RWPE1 (cell line): Measurements from ENCODE around the gene NAALADL2.
A peak's percentile ranks its signal among the peaks of the same experiment; 100 is the strongest.

Source experiments
- CTCF ChIA-PET: fragments of 350-600 bp; sonication (Branson Sonifier 250); formaldehyde crosslinking; extraction: SDS; loops from one replicate; lab custom pipeline; 2021; lab: Yijun Ruan, JAX
- POLR2A ChIA-PET: fragments of 400-600 bp; formaldehyde crosslinking; extraction: SDS; loops from one replicate; lab custom pipeline; 2020; ENCODE audit warnings: antibody characterized with exemption; ENCODE audit not compliant: low non-redundant PET; lab: Yijun Ruan, JAX
- DNase-seq: peaks from one replicate; pipeline ENCODE4 v3.0.0; 2012; ENCODE audit warnings: low spot score
- H3K27ac ChIP-seq: fragments of 450-650 bp; 2 replicates; pipeline ENCODE4 v1.5.1; 2017
- TF ChIP-seq, protein P1 (sequence below): fragments of 450-650 bp; conservative IDR thresholded peaks from 2 replicates; pipeline ENCODE4 v1.5.1; 2017; ENCODE audit warnings: low read depth, mild to moderate bottlenecking

Gene NAALADL2

DNA sequence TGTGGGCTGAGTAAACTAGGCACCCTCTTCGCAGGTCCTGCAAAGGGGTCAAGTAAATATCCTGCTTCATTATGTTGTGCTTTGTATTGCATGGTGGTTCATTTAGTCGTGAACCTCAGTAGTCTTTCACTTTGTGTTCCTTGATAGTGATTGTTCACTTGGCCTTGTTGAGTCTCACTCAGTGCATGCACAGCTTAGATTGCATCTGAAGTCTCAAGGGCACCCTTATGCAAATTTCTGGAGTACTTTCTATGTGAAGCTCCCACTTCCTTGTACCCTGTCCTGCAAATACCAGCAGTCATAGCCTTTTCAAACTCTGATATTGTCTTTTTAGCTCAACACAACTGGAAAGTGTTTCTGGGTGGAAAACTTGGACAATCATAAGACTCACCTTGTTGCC, 519.2 kb downstream of the NAALADL2 start:
- TF ChIP-seq, protein P1, sequence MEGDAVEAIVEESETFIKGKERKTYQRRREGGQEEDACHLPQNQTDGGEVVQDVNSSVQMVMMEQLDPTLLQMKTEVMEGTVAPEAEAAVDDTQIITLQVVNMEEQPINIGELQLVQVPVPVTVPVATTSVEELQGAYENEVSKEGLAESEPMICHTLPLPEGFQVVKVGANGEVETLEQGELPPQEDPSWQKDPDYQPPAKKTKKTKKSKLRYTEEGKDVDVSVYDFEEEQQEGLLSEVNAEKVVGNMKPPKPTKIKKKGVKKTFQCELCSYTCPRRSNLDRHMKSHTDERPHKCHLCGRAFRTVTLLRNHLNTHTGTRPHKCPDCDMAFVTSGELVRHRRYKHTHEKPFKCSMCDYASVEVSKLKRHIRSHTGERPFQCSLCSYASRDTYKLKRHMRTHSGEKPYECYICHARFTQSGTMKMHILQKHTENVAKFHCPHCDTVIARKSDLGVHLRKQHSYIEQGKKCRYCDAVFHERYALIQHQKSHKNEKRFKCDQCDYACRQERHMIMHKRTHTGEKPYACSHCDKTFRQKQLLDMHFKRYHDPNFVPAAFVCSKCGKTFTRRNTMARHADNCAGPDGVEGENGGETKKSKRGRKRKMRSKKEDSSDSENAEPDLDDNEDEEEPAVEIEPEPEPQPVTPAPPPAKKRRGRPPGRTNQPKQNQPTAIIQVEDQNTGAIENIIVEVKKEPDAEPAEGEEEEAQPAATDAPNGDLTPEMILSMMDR: no peak
- POLR2A ChIA-PET: no interaction called here
- no peak overlapping the region for H3K27ac ChIP-seq
- DNase-seq: no peak
- CTCF ChIA-PET: no interaction called here

DNA sequence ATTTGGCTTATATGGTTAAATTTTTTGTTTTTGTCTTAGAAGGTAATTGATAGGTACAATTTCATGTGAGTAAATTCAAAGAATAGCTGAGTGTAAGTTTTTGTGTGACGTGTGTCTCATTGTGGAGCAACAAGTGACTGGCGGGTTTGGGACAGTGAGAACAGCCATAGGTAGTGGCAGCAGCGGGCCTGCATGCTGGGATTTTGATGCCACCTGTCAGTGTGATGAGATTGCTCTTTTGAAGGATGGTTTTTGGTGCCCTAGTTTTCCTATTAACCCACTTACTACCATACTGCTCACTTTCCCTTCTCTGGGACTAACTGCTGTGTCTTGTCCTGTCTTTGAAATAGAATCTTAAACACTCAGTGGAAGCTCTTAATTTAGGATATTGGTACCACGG, 522.6 kb downstream of the NAALADL2 start:
- ChIA-PET CTCF (no interaction called here), POLR2A (no interaction called here)
- TF ChIP-seq, protein P1: no peak
- no peak for DNase-seq
- H3K27ac ChIP-seq: no peak overlapping the region

DNA sequence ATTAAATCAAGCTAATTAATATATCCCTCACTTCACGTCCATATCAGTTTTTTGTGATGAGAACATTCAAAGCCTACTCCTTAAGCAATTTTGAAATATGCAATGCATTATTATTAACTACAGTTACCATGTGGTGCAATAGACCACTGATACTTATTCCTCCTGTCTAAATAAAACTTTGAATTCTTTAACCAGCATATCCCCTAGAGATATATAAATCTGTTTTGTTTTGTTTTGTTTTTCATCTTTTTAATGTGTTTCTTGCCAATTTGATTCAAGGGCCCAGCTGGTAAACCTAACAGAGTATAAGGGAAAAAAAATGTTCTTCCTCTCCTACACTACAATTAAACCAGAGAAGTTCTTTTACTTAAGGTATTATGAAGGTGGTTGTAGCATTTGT, 524.2 kb downstream of the NAALADL2 start:
- POLR2A ChIA-PET: no interaction called here
- H3K27ac ChIP-seq: no peak overlapping the region
- no peak for DNase-seq
- TF ChIP-seq, protein P1: no peak
- CTCF ChIA-PET: no interaction called here

DNA sequence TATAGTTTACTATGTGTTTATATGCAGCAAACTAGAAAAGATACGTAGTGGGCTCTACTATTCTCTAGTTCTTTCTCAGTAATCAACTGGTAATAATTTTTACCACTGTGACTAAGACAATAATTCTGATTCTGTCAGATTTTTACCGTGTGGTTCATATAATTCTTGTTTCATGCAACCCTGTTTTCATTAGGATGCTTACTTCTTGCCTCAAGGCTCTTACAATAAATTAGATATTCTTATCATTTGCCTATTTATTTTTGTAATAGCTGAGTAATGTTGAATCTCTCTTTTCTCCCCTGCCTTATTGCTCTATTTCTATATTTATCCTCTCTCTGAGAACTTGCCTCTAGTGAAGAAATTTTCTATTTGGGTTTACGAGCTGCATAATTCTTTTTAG, 524.7 kb downstream of the NAALADL2 start:
- CTCF ChIA-PET: interaction anchor here (0.6 kb wide), 1 partner anchor 74 kb away, joined by 3 read pairs; no protein-coding TSS in a partner anchor
- TF ChIP-seq, protein P1: no peak

DNA sequence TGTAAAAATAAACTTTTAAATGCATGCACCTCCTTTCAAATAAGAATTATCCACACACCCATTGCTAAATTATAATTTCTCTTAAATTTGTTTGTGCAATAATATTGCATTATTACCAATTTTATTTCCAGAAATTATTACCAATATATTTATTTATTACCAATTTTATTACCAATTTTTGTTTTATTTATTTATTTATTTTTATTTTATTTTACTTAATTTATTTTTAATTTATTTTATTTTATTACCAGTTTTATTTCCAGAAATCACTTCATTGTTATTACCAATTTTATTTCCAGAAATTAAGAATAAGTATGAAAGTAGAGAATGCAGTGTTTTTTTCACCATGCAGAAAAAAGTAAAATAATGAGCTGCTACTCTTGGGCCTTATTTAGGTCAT, 525.4 kb downstream of the NAALADL2 start:
- TF ChIP-seq, protein P1: no peak
- ChIA-PET CTCF (no interaction called here), POLR2A (no interaction called here)
- no peak for DNase-seq
- H3K27ac ChIP-seq: no peak overlapping the region

More for the DNA sequence above, 524.7 kb downstream of the NAALADL2 start:
- H3K27ac ChIP-seq: no peak overlapping the region
- DNase-seq: no peak
- POLR2A ChIA-PET: no interaction called here

DNA sequence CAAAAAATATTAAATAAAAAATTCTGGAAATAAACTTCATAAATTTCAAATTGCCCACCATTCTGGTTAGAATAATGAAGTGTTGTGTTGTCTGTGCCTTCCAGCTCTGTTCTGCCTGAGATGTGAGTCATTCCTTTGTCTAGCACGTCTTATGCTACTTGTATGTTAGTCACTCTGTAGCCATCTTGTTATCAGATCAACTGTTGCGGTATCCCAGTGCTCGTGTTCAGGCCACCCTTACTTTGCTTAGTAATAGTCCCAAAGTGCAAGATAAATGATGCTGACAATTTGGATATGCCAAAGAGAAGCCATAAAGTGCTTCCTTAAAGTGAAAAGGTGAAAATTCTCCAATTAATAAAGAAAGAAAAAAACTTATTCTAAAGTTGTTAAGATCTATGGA, 527.5 kb downstream of the NAALADL2 start:
- peak; percentile 45 for DNase-seq
- TF ChIP-seq, protein P1: no peak
- H3K27ac ChIP-seq: no peak overlapping the region
- ChIA-PET POLR2A (no interaction called here), CTCF (no interaction called here)

DNA sequence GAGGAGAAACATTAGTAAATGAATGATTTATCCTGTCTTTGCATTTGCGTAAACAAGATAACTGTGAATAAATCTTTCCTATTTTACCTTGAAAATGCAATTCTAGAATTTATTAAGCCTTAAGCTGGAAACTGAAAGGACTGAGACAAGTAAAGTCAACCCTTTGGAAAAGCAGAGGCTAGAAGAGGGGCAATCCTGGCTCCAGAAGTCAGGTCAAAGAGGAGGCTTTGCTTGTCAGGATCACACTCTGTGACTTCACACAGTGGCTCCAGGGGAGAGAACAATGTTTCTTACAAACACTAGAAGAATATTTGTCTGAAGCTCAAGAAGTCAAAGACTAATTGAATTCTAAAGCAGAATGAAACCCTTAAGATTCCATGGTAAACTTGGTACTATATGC, 530.4 kb downstream of the NAALADL2 start:
- TF ChIP-seq, protein P1: no peak

More for the DNA sequence above, 530.4 kb downstream of the NAALADL2 start:
- POLR2A ChIA-PET: no interaction called here
- CTCF ChIA-PET: no interaction called here
- no peak for DNase-seq
- H3K27ac ChIP-seq: no peak overlapping the region
